ENCODE measurements around the gene MYH13. TPM values are rescaled to one million over a fixed set of nuclear protein-coding genes. Genes with fewer than 3 reads are reported as not detected.

The MYH13 gene
- total and polyA plus RNA-seq, 10 of the 15 experiments (the other 5 are each of a cell fraction or from before 2014, with no cell fraction given): 0.01 to 0.04 (median 0.03) TPM; not detected in 4

DNA sequence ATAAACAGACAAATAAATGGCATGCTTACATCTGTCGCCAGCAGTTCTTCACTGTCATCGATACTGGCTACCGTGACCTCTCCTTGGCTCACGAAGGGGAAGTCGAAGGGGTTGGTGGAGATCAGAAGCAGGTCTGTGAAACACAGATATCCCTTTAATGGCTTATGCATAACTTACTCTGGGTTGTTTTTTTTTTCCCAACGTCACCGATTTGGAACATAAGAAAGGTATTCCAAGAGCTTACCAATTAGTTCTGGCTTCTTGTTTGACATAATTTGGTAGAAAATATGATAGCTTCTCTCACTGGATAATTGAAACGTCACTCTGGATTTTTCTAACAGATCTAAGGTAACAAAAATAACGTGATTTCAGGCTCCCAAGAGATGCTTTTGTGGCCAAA lies 18.2 kb downstream of the MYH13 start:
- ChIA-PET POLR2A (no interaction called here), CTCF (interaction anchor here (1.3 to 2.1 kb wide), 3 partner anchors 8 to 263 kb away, joined by 4 to 7 read pairs (median 4); no protein-coding TSS in a partner anchor), RAD21 (ENCODE audit: unreplicated experiment) (no interaction called here), SMC1A (ENCODE audit: uncharacterized antibody, unreplicated experiment) (no interaction called here)
- DNase-seq (ENCODE audit: low read depth, low spot score): no peak
- intact Hi-C loops (cut with micrococcal nuclease; ENCODE audit: unreplicated experiment) (no loop called here), in situ Hi-C loops (cut with MboI) (no loop called here)
- BruUV-seq (replicated peaks): no TSS peak
- Histone ChIP-seq H3K9me3 (replicated peaks; ENCODE audit: control insufficient read depth, insufficient read depth, low read length) (no peaks in the 10 kb centered on the region), H3K4me2 (ENCODE audit: control insufficient read depth, insufficient read depth) (no peak overlapping the region), H3K4me3 (no peak overlapping the region), H4K20me1 (ENCODE audit: control insufficient read depth, insufficient read depth) (no peaks in the 10 kb centered on the region), H3K79me2 (ENCODE audit: control insufficient read depth, insufficient read depth, low read length) (no peaks in the 10 kb centered on the region), H3K27ac (ENCODE audit: control insufficient read depth, insufficient read depth) (no peak overlapping the region), H3K27me3 (replicated peaks in 1 of 2; ENCODE audit: control insufficient read depth in 2 of 2, insufficient read depth in 2 of 2, low read length in 1 of 2) (no peaks in the 10 kb centered on the region), H3K36me3 (ENCODE audit: control insufficient read depth in 2 of 2, insufficient read depth in 2 of 2, low read length in 1 of 2) (no peaks in the 10 kb centered on the region), H3K4me1 (ENCODE audit: control insufficient read depth, insufficient read depth, low read length) (no peaks in the 10 kb centered on the region), H3K9ac (ENCODE audit: control insufficient read depth, insufficient read depth, low read length) (no peak overlapping the region), H2AFZ (ENCODE audit: control insufficient read depth, low read depth, low read length) (no peak overlapping the region)
- no peak for FAIRE-seq
- ATAC-seq: no peak
- TF ChIP-seq SPI1 (IDR thresholded peaks at IDR 0.05; ENCODE audit: borderline replicate concordance, insufficient read depth, low read depth, low read length) (no peak), DPF2 (IDR thresholded peaks at IDR 0.05) (no peak), TARDBP (IDR thresholded peaks at IDR 0.05; ENCODE audit: borderline replicate concordance) (no peak), ZNF274 (IDR thresholded peaks at IDR 0.05; ENCODE audit: insufficient read depth, insufficient read length) (no peak), JUNB (IDR thresholded peaks at IDR 0.05) (no peak), SMC3 (IDR thresholded peaks at IDR 0.05; ENCODE audit: borderline replicate concordance, low read length) (no peak), IKZF1 (conservative IDR thresholded peaks at IDR 0.05) (no peak)
- TF ChIP-seq, protein P1, sequence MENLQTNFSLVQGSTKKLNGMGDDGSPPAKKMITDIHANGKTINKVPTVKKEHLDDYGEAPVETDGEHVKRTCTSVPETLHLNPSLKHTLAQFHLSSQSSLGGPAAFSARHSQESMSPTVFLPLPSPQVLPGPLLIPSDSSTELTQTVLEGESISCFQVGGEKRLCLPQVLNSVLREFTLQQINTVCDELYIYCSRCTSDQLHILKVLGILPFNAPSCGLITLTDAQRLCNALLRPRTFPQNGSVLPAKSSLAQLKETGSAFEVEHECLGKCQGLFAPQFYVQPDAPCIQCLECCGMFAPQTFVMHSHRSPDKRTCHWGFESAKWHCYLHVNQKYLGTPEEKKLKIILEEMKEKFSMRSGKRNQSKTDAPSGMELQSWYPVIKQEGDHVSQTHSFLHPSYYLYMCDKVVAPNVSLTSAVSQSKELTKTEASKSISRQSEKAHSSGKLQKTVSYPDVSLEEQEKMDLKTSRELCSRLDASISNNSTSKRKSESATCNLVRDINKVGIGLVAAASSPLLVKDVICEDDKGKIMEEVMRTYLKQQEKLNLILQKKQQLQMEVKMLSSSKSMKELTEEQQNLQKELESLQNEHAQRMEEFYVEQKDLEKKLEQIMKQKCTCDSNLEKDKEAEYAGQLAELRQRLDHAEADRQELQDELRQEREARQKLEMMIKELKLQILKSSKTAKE (IDR thresholded peaks at IDR 0.05; ENCODE audit: low read depth, poor library complexity, severe bottlenecking): no peak
- TF ChIP-seq, protein P2, sequence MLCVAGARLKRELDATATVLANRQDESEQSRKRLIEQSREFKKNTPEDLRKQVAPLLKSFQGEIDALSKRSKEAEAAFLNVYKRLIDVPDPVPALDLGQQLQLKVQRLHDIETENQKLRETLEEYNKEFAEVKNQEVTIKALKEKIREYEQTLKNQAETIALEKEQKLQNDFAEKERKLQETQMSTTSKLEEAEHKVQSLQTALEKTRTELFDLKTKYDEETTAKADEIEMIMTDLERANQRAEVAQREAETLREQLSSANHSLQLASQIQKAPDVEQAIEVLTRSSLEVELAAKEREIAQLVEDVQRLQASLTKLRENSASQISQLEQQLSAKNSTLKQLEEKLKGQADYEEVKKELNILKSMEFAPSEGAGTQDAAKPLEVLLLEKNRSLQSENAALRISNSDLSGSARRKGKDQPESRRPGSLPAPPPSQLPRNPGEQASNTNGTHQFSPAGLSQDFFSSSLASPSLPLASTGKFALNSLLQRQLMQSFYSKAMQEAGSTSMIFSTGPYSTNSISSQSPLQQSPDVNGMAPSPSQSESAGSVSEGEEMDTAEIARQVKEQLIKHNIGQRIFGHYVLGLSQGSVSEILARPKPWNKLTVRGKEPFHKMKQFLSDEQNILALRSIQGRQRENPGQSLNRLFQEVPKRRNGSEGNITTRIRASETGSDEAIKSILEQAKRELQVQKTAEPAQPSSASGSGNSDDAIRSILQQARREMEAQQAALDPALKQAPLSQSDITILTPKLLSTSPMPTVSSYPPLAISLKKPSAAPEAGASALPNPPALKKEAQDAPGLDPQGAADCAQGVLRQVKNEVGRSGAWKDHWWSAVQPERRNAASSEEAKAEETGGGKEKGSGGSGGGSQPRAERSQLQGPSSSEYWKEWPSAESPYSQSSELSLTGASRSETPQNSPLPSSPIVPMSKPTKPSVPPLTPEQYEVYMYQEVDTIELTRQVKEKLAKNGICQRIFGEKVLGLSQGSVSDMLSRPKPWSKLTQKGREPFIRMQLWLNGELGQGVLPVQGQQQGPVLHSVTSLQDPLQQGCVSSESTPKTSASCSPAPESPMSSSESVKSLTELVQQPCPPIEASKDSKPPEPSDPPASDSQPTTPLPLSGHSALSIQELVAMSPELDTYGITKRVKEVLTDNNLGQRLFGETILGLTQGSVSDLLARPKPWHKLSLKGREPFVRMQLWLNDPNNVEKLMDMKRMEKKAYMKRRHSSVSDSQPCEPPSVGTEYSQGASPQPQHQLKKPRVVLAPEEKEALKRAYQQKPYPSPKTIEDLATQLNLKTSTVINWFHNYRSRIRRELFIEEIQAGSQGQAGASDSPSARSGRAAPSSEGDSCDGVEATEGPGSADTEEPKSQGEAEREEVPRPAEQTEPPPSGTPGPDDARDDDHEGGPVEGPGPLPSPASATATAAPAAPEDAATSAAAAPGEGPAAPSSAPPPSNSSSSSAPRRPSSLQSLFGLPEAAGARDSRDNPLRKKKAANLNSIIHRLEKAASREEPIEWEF (IDR thresholded peaks at IDR 0.05; ENCODE audit: insufficient replicate concordance, low read depth, low read length): no peak
- 26% methylated on average over 9 of the region's 9 CpGs for WGBS (ENCODE audit: insufficient coverage, insufficient replicate concordance, low lambda C conversion rate, missing lambda C conversion rate)

Data from GM12878 (cell line).